KOPT-K1 (cell line): ENCODE results near the gene RRP1B.
A peak's percentile ranks its signal among the peaks of the same experiment; 100 is the strongest.

Experiments used
- H3K27ac ChIP-seq: fragments of 200-600 bp; sonication (generic); 2 replicates; pipeline ENCODE4 v1.5.1; 2016; ENCODE audit warnings: antibody characterized with exemption, mild to moderate bottlenecking, low read depth, low read length; ENCODE audit not compliant: poor library complexity, severe bottlenecking
- H3K36me3 ChIP-seq: fragments of 200-600 bp; sonication (generic); 2 replicates; pipeline ENCODE4 v1.5.1; 2017; ENCODE audit warnings: antibody characterized with exemption, mild to moderate bottlenecking, low read length, moderate library complexity; ENCODE audit not compliant: insufficient read depth
- H3K9me3 ChIP-seq: fragments of 200-600 bp; sonication (generic); 2 replicates; pipeline ENCODE4 v1.5.1; 2017; ENCODE audit warnings: antibody characterized with exemption, low read length, mild to moderate bottlenecking; ENCODE audit not compliant: insufficient read depth, poor library complexity, severe bottlenecking

The RRP1B gene

GRCh38 chr21:43731891-43732711 lies 72.7 kb downstream of the RRP1B start:
- Histone ChIP-seq H3K36me3 (no peaks in the 10 kb centered on the region), H3K9me3 (no peaks in the 10 kb centered on the region), H3K27ac (no peak overlapping the region)

GRCh38 chr21:43733060-43733459 lies 73.7 kb downstream of the RRP1B start:
- no peaks in the 10 kb centered on the region for H3K36me3 ChIP-seq
- no peaks in the 10 kb centered on the region for H3K9me3 ChIP-seq
- peak overlapping the region; percentile 42 for H3K27ac ChIP-seq

- H3K36me3 ChIP-seq = no peaks in the 10 kb centered on the region
- peak overlapping the region; percentile 42 for H3K27ac ChIP-seq
- H3K9me3 ChIP-seq = no peaks in the 10 kb centered on the region
Observed at GRCh38 chr21:43733529-43734071, 74.2 kb downstream of the RRP1B start.

- Histone ChIP-seq H3K9me3 (no peaks in the 10 kb centered on the region), H3K27ac (no peak overlapping the region), H3K36me3 (no peaks in the 10 kb centered on the region)
Observed at GRCh38 chr21:43734131-43734927, 75.0 kb downstream of the RRP1B start.

- Histone ChIP-seq H3K36me3 (no peaks in the 10 kb centered on the region), H3K27ac (no peak overlapping the region), H3K9me3 (no peaks in the 10 kb centered on the region)
Observed at GRCh38 chr21:43734928-43735229, 75.5 kb downstream of the RRP1B start.

GRCh38 chr21:43735236-43736091 lies 76.1 kb downstream of the RRP1B start:
- no peaks in the 10 kb centered on the region for H3K9me3 ChIP-seq
- no peaks in the 10 kb centered on the region for H3K36me3 ChIP-seq
- H3K27ac ChIP-seq = no peak overlapping the region

GRCh38 chr21:43736224-43736883 lies 77.0 kb downstream of the RRP1B start:
- no peaks in the 10 kb centered on the region for H3K9me3 ChIP-seq
- H3K27ac ChIP-seq = no peak overlapping the region
- H3K36me3 ChIP-seq = no peaks in the 10 kb centered on the region

GRCh38 chr21:43737158-43737950 lies 78.0 kb downstream of the RRP1B start:
- H3K27ac ChIP-seq = no peak overlapping the region
- H3K36me3 ChIP-seq = no peaks in the 10 kb centered on the region
- H3K9me3 ChIP-seq = no peaks in the 10 kb centered on the region

- no peak overlapping the region for H3K27ac ChIP-seq
- H3K9me3 ChIP-seq = no peaks in the 10 kb centered on the region
- H3K36me3 ChIP-seq = peaks cover 3% of the 10 kb centered on the region; the same call in 1 of the 2 replicates
Observed at GRCh38 chr21:43739621-43740435, 80.5 kb downstream of the RRP1B start.

- Histone ChIP-seq H3K27ac (no peak overlapping the region), H3K9me3 (no peaks in the 10 kb centered on the region), H3K36me3 (peaks cover 4% of the 10 kb centered on the region; the same call in 1 of the 2 replicates)
Observed at GRCh38 chr21:43740497-43741156, 81.3 kb downstream of the RRP1B start.

- H3K36me3 ChIP-seq = peaks cover 10% of the 10 kb centered on the region; the same call in 1 of the 2 replicates
- no peak overlapping the region for H3K27ac ChIP-seq
- no peaks in the 10 kb centered on the region for H3K9me3 ChIP-seq
Observed at GRCh38 chr21:43741423-43742096, 82.2 kb downstream of the RRP1B start.

GRCh38 chr21:43743947-43744346 lies 84.6 kb downstream of the RRP1B start:
- Histone ChIP-seq H3K36me3 (peaks cover 10% of the 10 kb centered on the region; the same call in 1 of the 2 replicates), H3K9me3 (no peaks in the 10 kb centered on the region), H3K27ac (no peak overlapping the region)
